GM18498 (cell line): ENCODE measurements around the gene LSP1.
"Not testable (repeated sequence)": the region's sequence is repeated elsewhere in the genome, so short reads cannot be mapped to it uniquely, and the experiment has no call there.

Experiments
- ATAC-seq: cut with Tn5 transposase; IDR thresholded peaks from one replicate; pipeline ENCODE4 v1.9.1; 2021; ENCODE audit warnings: mild to moderate bottlenecking, moderate library complexity; ENCODE audit not compliant: unreplicated experiment

Gene LSP1

DNA sequence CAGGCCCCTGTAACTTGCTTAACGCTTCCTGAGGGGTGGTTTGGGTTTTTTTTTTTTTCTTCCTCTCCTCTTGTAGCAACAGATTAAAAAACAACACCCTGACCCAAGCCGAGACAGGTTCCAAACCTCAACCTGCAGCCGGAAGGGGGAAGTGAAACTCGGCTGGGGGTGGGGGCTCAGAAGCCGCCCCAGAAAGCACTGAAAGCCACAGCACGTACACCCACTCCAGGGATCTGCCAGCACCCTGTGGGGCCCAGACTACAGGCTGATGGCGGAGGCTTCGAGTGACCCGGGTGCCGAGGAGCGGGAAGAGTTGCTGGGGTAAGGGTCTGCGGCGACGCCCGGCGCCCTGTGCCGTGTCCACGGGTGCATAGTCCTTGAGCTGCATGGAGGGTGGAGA is at the start of gene LSP1:
Gene LSP1, plus strand, starts transcription at position 208 of the 400 bp plus-strand sequence. Its CDS starts 61 bp downstream, at position 269.
- peak; percentile 49 for ATAC-seq

GRCh38 chr11:1803246-1803645 is 49.6 kb upstream of the LSP1 start:
- ATAC-seq = no peak

DNA sequence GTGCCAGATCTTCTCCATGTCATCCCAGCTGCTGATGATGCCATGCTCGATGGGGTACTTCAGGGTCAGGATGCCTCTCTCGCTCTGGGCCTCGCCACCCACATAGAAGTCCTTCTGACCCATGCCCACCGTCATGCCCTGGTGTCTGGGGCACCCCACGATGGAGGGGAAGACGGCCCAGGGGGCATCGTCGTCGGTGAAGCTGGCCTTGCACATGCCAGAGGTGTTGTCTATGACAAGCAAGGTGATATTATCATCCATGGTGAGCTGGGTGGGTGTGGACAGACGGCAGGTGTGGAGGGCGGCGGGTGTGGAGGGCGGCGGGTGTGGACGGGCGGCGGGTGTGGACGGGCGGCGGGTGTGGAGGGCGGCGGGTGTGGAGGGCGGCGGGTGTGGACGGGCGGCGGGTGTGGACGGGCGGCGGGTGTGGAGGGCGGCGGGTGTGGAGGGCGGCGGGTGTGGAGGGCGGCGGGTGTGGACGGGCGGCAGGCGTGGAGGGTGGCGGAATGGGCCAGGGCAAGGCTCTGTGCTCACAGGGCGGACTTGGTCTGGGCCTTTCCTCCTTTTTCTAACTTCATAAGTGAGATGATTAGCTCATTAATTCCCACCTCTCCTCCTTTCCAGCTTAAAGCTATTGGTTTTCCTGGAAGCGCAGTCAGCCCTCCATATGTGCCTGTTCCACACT is 48.9 kb upstream of the LSP1 start:
- not testable (repeated sequence) for ATAC-seq

DNA sequence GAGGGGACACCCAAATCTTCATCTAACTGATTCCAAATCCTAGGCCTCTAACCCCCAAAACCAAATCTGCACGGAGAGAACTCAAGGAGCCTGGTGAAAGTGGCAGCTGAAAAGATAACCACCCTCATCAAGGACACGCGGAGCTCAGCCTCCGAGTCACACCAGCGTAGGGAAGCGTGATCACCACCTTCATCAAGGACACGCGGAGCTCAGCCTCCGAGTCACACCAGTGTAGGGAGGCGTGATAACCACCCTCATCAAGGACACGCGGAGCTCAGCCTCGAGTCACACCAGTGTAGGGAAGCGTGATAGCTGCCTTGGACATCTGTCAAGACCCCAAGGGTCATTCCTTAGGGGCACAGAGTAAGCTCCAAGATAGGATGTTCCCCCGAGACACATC is 47.4 kb upstream of the LSP1 start:
- no peak for ATAC-seq

DNA sequence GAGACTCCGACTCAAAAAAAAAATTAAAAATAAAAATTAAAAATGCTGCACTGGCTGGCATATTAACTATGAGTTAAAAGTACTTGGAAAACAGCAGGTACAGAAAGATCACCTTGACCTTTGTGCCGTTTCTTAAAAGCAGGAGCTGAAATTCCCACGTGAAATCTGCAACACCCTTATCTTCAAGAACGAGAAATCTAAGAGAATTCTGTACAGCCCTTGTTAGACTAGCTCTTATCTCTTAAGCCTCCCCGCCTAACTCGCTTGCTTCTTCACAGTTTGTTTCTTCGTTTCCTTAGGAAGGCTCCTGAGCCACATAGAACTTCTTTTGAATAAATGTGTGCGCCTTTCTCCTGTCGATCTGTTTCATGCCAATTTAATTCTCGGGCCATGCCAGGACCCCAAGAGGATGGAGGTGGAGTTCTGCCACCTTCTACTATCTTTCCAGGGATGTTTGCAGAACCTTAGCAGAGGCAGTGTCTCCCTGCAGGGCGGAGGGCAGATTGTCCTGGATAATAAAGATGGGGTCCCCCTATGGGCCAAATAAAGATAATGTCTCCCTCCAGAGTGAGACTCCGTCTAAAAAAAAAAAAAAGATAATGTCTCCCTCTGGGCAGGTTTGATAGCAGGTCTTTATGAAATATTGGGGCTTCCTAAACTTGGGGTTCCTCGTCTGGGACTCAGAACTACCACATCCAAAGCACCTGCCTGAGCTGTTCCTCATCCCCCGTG is 45.5 kb upstream of the LSP1 start:
- ATAC-seq = no peak

- no peak for ATAC-seq
These were observed 42.1 kb upstream of the LSP1 start for GRCh38 chr11:1810761-1811160.

DNA sequence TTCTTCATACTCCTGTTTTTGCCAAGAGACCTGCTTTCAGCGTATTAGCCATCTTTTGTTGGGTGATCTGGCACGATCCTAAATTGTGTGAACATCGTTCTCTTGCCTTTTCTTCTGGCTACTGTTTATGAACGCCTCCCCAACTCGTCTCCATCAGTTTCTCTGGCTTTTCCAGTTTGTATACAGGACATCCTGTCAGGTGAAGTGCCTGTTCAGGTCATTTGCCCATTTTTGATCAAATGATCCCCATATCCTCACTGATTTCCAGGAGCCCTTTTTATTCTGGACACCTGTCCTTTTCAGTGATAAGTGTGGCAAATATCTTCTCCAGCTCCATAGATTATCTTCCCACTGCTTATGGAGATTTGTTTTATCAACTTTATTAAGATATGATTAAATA is 40.6 kb upstream of the LSP1 start:
- no peak for ATAC-seq

GRCh38 chr11:1812801-1813200 is 40.1 kb upstream of the LSP1 start:
- no peak for ATAC-seq

DNA sequence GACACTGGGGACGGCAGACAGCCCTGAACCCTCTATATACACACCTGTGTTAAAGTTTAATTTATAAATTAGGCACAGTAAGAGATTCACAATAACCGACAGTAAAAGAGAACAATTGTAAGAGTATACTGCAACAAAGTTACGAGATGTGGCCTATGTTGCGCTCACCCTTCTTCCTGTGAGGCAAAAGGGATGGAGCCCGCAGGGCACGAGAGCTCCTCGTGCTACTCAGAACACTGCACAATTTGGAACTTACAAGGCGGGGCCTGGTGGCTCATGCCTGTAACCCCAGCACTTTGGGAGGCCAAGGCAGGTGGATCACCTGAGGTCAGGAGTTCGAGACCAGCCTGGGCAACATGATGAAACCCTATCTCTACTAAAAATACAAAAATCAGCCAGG is 39.5 kb upstream of the LSP1 start:
- not testable (repeated sequence) for ATAC-seq

DNA sequence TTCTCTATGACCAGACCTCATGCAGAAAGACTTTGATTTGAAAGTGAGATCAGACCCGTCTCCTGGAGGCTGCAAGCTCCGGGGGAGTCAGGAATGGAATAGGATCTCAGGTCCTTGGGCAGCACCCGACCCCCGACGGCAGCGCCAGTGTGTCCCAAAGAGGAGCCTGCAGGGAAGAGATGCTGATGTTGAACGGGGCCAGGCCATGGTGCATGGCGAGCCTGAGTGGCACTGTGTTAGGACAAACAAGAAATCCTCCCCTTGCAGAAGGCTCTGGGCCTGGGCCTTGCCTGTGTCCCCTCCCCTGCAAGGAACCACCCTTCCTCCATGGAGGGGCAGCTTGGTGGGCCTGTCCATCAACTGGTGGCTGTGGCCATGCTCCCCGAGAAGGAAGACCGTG is 38.2 kb upstream of the LSP1 start:
- no peak for ATAC-seq

GRCh38 chr11:1815311-1815710 is 37.6 kb upstream of the LSP1 start:
- no peak for ATAC-seq

GRCh38 chr11:1815751-1816150 is 37.1 kb upstream of the LSP1 start:
- no peak for ATAC-seq

GRCh38 chr11:1817000-1817399 is 35.9 kb upstream of the LSP1 start:
- no peak for ATAC-seq

- ATAC-seq = no peak
These were observed 35.4 kb upstream of the LSP1 start for GRCh38 chr11:1817511-1817910.

- no peak for ATAC-seq
These were observed 33.8 kb upstream of the LSP1 start for GRCh38 chr11:1819074-1819473.

DNA sequence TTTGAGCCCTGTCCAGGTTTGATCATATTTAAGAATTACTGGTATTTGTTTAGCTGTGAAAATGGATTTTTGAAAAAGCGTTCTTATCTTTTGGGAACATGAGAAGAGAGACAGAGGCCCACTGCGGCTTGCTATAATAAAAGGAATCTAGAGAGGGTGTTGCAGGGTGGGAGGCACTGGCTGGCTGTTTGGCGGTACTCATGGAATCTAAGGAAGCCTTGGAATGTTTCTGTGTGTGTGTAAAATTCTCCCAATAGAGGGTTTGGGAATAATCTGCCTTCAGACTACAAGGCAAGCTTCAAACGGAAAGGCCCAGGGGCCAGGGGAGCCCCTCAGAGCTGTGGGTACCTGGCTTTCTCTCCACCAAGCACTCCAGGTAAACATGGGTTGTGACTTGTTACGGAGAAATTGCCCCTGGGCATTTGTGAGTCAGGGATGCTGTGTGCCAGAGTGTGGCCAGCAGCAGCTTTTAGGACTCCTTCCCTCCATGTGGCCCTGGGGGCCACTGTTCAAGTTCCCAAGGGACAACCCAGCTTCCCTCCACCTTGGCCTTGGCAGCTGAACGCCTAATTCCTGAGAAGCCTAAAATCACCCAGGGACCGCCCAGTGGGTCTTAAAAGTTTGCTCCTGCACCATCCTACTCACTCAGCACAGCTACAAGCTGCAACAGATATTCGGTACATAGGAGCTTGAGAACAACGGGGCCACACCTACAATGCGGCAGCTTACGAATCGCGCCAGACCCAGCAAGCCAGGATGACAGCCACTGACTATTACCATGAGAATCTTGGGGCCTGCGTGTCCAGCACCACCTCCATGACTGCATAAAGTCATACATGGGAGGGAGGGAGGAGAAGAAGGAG is 32.2 kb upstream of the LSP1 start:
- ATAC-seq = no peak

GRCh38 chr11:1821562-1821961 is 31.3 kb upstream of the LSP1 start:
- no peak for ATAC-seq

- ATAC-seq = no peak
These were observed 30.1 kb upstream of the LSP1 start for GRCh38 chr11:1822648-1823375.

DNA sequence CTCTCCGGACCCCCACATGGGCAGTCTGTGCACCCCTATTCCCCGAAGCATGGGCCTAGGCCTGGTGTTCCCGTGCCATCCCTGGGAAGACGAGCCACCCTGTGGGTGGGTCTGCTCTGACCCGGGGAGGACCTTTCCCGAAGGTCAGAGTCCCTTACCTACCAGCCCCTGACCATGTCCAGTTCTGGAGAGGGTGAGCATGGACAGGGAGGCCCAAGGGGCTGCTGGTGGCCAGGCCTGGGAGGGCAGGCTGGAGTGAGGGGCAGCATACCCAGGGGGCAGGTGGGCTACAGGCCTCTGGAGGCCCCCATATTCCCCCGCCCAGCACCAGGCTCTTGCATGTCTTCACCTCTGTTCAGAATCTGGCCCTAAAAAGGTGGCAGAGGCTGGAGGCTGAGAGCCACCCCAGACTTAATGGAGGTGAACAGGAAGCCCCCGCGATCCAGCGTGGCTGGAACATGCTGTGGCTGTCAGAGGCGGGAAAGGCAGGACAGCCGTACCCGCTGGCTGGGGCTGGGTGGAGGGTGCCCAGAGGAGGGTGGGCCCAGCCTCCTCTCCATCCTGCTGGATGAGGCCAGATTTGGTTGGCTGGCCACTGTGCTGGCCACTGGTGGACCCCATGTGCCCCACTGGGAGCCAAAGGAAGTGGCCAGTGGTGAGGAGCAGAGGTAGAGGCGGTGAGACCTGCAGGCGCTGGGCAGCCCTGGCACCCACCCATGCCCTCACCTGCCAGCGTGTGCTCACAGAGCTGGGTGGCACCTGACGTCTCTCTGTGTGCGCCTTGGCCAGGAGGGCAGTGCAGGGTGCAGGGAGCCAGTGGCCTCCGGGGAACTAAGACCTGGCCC is 29.3 kb upstream of the LSP1 start:
- no peak for ATAC-seq
